Measurements from ENCODE around the gene GJC1.

Gene GJC1

GRCh38 chr17:44804302-44805089 lies 25.6 kb downstream of the GJC1 start:
- Histone ChIP-seq H3K27me3 (ENCODE audit: insufficient read depth, poor library complexity, severe bottlenecking) (no peaks in the 10 kb centered on the region), H3K27ac (ENCODE audit: poor library complexity, severe bottlenecking) (no peak overlapping the region), H3K36me3 (ENCODE audit: low read depth) (peaks cover 79% of the 10 kb centered on the region), H3K4me3 (ENCODE audit: severe bottlenecking) (no peak overlapping the region), H3K4me1 (ENCODE audit: insufficient read depth, poor library complexity, severe bottlenecking) (no peaks in the 10 kb centered on the region), H3K9me3 (ENCODE audit: severe bottlenecking) (no peaks in the 10 kb centered on the region)
- DNase-seq (ENCODE audit: low spot score) (no peak), ATAC-seq (ENCODE audit: low read depth) (no peak)
- TF ChIP-seq CTCF (IDR thresholded peaks at IDR 0.05; ENCODE audit: poor library complexity, severe bottlenecking), result no peak

- no peaks in the 10 kb centered on the region for H3K9me3 ChIP-seq (ENCODE audit: severe bottlenecking)
- H3K27ac ChIP-seq (ENCODE audit: poor library complexity, severe bottlenecking), result no peak overlapping the region
- ATAC-seq (ENCODE audit: low read depth), result no peak
- H3K4me1 ChIP-seq (ENCODE audit: insufficient read depth, poor library complexity, severe bottlenecking), result no peaks in the 10 kb centered on the region
- no peak for TF ChIP-seq CTCF (IDR thresholded peaks at IDR 0.05; ENCODE audit: poor library complexity, severe bottlenecking)
- H3K27me3 ChIP-seq (ENCODE audit: insufficient read depth, poor library complexity, severe bottlenecking), result no peaks in the 10 kb centered on the region
- H3K4me3 ChIP-seq (ENCODE audit: severe bottlenecking), result no peak overlapping the region
- DNase-seq (ENCODE audit: low spot score), result no peak
- H3K36me3 ChIP-seq (ENCODE audit: low read depth), result peaks cover 86% of the 10 kb centered on the region
Observed at GRCh38 chr17:44801880-44802279, 28.2 kb downstream of the GJC1 start.

- H3K27ac ChIP-seq (ENCODE audit: poor library complexity, severe bottlenecking), result no peak overlapping the region
- TF ChIP-seq CTCF (IDR thresholded peaks at IDR 0.05; ENCODE audit: poor library complexity, severe bottlenecking), result no peak
- ATAC-seq (ENCODE audit: low read depth) (no peak), DNase-seq (ENCODE audit: low spot score) (no peak)
- H3K9me3 ChIP-seq (ENCODE audit: severe bottlenecking), result no peaks in the 10 kb centered on the region
- H3K36me3 ChIP-seq (ENCODE audit: low read depth), result peaks cover 52% of the 10 kb centered on the region
- H3K4me3 ChIP-seq (ENCODE audit: severe bottlenecking), result no peak overlapping the region
- H3K27me3 ChIP-seq (ENCODE audit: insufficient read depth, poor library complexity, severe bottlenecking), result no peaks in the 10 kb centered on the region
- peaks cover 15% of the 10 kb centered on the region for H3K4me1 ChIP-seq (ENCODE audit: insufficient read depth, poor library complexity, severe bottlenecking)
Observed at GRCh38 chr17:44798356-44798755, 31.7 kb downstream of the GJC1 start.

GRCh38 chr17:44797802-44798201 lies 32.3 kb downstream of the GJC1 start:
- no peak for TF ChIP-seq CTCF (IDR thresholded peaks at IDR 0.05; ENCODE audit: poor library complexity, severe bottlenecking)
- no peaks in the 10 kb centered on the region for H3K27me3 ChIP-seq (ENCODE audit: insufficient read depth, poor library complexity, severe bottlenecking)
- H3K27ac ChIP-seq (ENCODE audit: poor library complexity, severe bottlenecking), result no peak overlapping the region
- no peaks in the 10 kb centered on the region for H3K9me3 ChIP-seq (ENCODE audit: severe bottlenecking)
- DNase-seq (ENCODE audit: low spot score) (no peak), ATAC-seq (ENCODE audit: low read depth) (no peak)
- peaks cover 15% of the 10 kb centered on the region for H3K4me1 ChIP-seq (ENCODE audit: insufficient read depth, poor library complexity, severe bottlenecking)
- H3K4me3 ChIP-seq (ENCODE audit: severe bottlenecking), result no peak overlapping the region
- H3K36me3 ChIP-seq (ENCODE audit: low read depth), result peaks cover 47% of the 10 kb centered on the region

GRCh38 chr17:44796731-44797130 lies 33.4 kb downstream of the GJC1 start:
- Histone ChIP-seq H3K9me3 (ENCODE audit: severe bottlenecking) (no peaks in the 10 kb centered on the region), H3K4me3 (ENCODE audit: severe bottlenecking) (no peak overlapping the region), H3K4me1 (ENCODE audit: insufficient read depth, poor library complexity, severe bottlenecking) (peaks cover 15% of the 10 kb centered on the region), H3K27me3 (ENCODE audit: insufficient read depth, poor library complexity, severe bottlenecking) (no peaks in the 10 kb centered on the region), H3K27ac (ENCODE audit: poor library complexity, severe bottlenecking) (no peak overlapping the region), H3K36me3 (ENCODE audit: low read depth) (peaks cover 36% of the 10 kb centered on the region)
- ATAC-seq (ENCODE audit: low read depth) (no peak), DNase-seq (ENCODE audit: low spot score) (no peak)
- TF ChIP-seq CTCF (IDR thresholded peaks at IDR 0.05; ENCODE audit: poor library complexity, severe bottlenecking), result no peak

Data from RWPE2 (cell line).